Keratinocyte (primary cell): ENCODE data around the gene CSNK1G1.

Experiments used
- CTCF ChIP-seq, 3 experiments: IDR thresholded peaks in 1 of 3; conservative IDR thresholded peaks in 1 of 3; optimal IDR thresholded peaks in 1 of 3; 2 replicates in 2 of 3; 3 replicates in 1 of 3; pipeline versions ENCODE3 to v1.5.1; 2011; ENCODE audit warnings: low read length in 3 of 3, mild to moderate bottlenecking in 3 of 3, moderate library complexity in 2 of 3, control low read depth in 1 of 3, inconsistent platforms in 1 of 3; ENCODE audit not compliant: insufficient read depth in 2 of 3; ENCODE audit errors: extremely low read depth in 1 of 3
- EZH2 ChIP-seq: IDR thresholded peaks from one replicate; pipeline ENCODE4 v1.6.1; 2012; ENCODE audit warnings: inconsistent platforms, mild to moderate bottlenecking, low read length, moderate library complexity

- TF ChIP-seq CTCF (optimal IDR thresholded peaks at IDR 0.05 in 1 of 3, IDR thresholded peaks at IDR 0.05 in 1 of 3, conservative IDR thresholded peaks at IDR 0.05 in 1 of 3; ENCODE audit: extremely low read depth in 1 of 3, insufficient read depth in 2 of 3, low read length in 3 of 3) (no peak), EZH2 (no peak)
Observed at GRCh38 chr15:64284042-64284441, 71.9 kb downstream of the CSNK1G1 start.
